ENCODE measurements around the gene DHRS4. TPM values are rescaled to one million over a fixed set of nuclear protein-coding genes. Genes with fewer than 3 reads are reported as not detected.

Gene DHRS4
- total and polyA plus RNA-seq, 2 of the 13 experiments (the other 11 are each of a cell fraction or from before 2014, with no cell fraction given) = 23.9 to 45.1 TPM

- TF ChIP-seq ZHX1 (CRISPR knock-in tag; IDR thresholded peaks at IDR 0.05; ENCODE audit: low read depth) (no peak), PHF20 (CRISPR knock-in tag; IDR thresholded peaks at IDR 0.05) (no peak; the same call in 1 of the 2 replicates), KAT8 (CRISPR knock-in tag; IDR thresholded peaks at IDR 0.05) (peak; percentile 17; the same call in 1 of the 2 replicates), ZNF704 (CRISPR knock-in tag; IDR thresholded peaks at IDR 0.05; ENCODE audit: borderline replicate concordance) (0 out of 2 replicates have a peak, but pooled peaks have one; percentile 51), NFIC (IDR thresholded peaks at IDR 0.05; ENCODE audit: low read length) (no peak), ZNF407 (CRISPR knock-in tag; IDR thresholded peaks at IDR 0.05; ENCODE audit: not compliant biosample characterization) (peak; percentile 39), ZNF468 (CRISPR knock-in tag; IDR thresholded peaks at IDR 0.05) (no peak), TBX2 (CRISPR knock-in tag; IDR thresholded peaks at IDR 0.05; ENCODE audit: borderline replicate concordance) (no peak), CTCF (CRISPR knock-in tag; IDR thresholded peaks at IDR 0.05) (peak; percentile 81), ZFAT (CRISPR knock-in tag; conservative IDR thresholded peaks at IDR 0.05) (no peak)
- TF ChIP-seq, protein P1, sequence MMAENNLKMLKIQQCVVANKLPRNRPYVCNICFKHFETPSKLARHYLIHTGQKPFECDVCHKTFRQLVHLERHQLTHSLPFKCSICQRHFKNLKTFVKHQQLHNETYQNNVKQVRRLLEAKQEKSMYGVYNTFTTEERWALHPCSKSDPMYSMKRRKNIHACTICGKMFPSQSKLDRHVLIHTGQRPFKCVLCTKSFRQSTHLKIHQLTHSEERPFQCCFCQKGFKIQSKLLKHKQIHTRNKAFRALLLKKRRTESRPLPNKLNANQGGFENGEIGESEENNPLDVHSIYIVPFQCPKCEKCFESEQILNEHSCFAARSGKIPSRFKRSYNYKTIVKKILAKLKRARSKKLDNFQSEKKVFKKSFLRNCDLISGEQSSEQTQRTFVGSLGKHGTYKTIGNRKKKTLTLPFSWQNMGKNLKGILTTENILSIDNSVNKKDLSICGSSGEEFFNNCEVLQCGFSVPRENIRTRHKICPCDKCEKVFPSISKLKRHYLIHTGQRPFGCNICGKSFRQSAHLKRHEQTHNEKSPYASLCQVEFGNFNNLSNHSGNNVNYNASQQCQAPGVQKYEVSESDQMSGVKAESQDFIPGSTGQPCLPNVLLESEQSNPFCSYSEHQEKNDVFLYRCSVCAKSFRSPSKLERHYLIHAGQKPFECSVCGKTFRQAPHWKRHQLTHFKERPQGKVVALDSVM (CRISPR knock-in tag; IDR thresholded peaks at IDR 0.05) = peak; percentile 50; the same call in 1 of the 2 replicates
These were observed 1.9 kb upstream of the DHRS4 start (continued) for GRCh38 chr14:23951590-23952201.
